Stomach (tissue), 9 donors: ENCODE measurements around the gene DDC. TPM values are rescaled to one million over a fixed set of nuclear protein-coding genes. Genes with fewer than 3 reads are reported as not detected.

ENCODE experiments used
- DNase-seq, 2 donors: peaks; one replicate each; pipeline versions ENCODE4 v3.0.0 to v3.0.0-alpha.2; 2013 to 2019
- H3K27ac ChIP-seq, 5 donors: fragments of 200-600 bp in 4 of 5; sonication (generic) in 4 of 5; one replicate each; pipeline ENCODE4 v1.5.1; 2013 to 2019; ENCODE audit warnings: mild to moderate bottlenecking in 1 of 5, moderate library complexity in 1 of 5
- H3K27me3 ChIP-seq, 3 donors: fragments of 200-600 bp; sonication (generic); one replicate each; pipeline ENCODE4 v1.5.1; 2017 to 2019; ENCODE audit warnings: mixed run types in 1 of 3
- H3K36me3 ChIP-seq, 4 donors: fragments of 200-600 bp; sonication (generic); 1 replicate in 3 of 4; 2 replicates in 1 of 4; pipeline ENCODE4 v1.5.1; 2016 to 2019
- H3K4me1 ChIP-seq, 4 donors: fragments of 200-600 bp; sonication (generic); one replicate each; pipeline ENCODE4 v1.5.1; 2016 to 2019
- H3K4me3 ChIP-seq, 4 donors: fragments of 200-600 bp; sonication (generic) in 3 of 4; one replicate each; pipeline ENCODE4 v1.5.1; 2016 to 2019; ENCODE audit warnings: mild to moderate bottlenecking in 1 of 4
- H3K9me3 ChIP-seq, 4 donors: fragments of 200-600 bp; sonication (generic); one replicate each; pipeline ENCODE4 v1.5.1; 2016 to 2019
- EP300 ChIP-seq: sonication (generic); formaldehyde crosslinking; IDR thresholded peaks from one replicate; pipeline ENCODE4 v1.6.1; 2017; ENCODE audit warnings: antibody characterized with exemption
- POLR2A ChIP-seq, 4 donors: fragments of 450-650 bp; IDR thresholded peaks; one replicate each; pipeline ENCODE4 v1.6.1; 2016; ENCODE audit warnings: antibody characterized with exemption in 4 of 4, control low read depth in 2 of 4, mild to moderate bottlenecking in 1 of 4, moderate library complexity in 1 of 4
- POLR2AphosphoS5 ChIP-seq, 3 donors: sonication (generic); formaldehyde crosslinking; IDR thresholded peaks; one replicate each; pipeline ENCODE4 v1.6.1; 2016; ENCODE audit warnings: antibody characterized with exemption in 3 of 3
- WGBS, 5 donors: extraction: QIAGEN DNeasy Blood & Tissue Kit in 3 of 5; methylation state at CpG; one replicate each; pipeline versions ENCODE4 v1.1.5 to v1.1.7; 2013 to 2018; 5-methylcytosine and 5-hydroxymethylcytosine counted together
- intact Hi-C: fragments of 100-400 bp; cut with DNase I; formaldehyde crosslinking; loops from one replicate; pipeline ENCODE4 v1.15.1; 2023; ENCODE audit warnings: low total_unique reads
- polyA plus RNA-seq, 3 donors: library from polyadenylated mRNA; stranded (reverse); fragments of 200-250 nt; gene quantifications; one replicate each; pipeline ENCODE4 v1.2.3, GENCODE V29; 2013
- total RNA-seq, 5 donors: library from RNA; depleted of rRNA; stranded (reverse); fragments of >200 nt; gene quantifications; one replicate each; pipeline versions ENCODE4 v1.1.0 to v1.2.3, GENCODE V29; 2014 to 2016
- TF ChIP-seq, protein P1 (sequence below), 7 experiments: fragments of 450-650 bp in 4 of 7; fragments of 200-600 bp in 3 of 7; sonication (generic) in 3 of 7; IDR thresholded peaks; one replicate each; pipeline ENCODE4 v1.5.1; 2016 to 2019; ENCODE audit warnings: antibody characterized with exemption in 7 of 7, control low read depth in 2 of 7, mild to moderate bottlenecking in 1 of 7
- donor health status: healthy with polysubstance abuse.
- donor health status: Bipolar disorder and iron deficiency.
- donor health status: healthy.

The DDC gene
- total and polyA plus RNA-seq, 8 donors: 0.95 to 95.0 (median 4.7) TPM; not detected in 3

DNA sequence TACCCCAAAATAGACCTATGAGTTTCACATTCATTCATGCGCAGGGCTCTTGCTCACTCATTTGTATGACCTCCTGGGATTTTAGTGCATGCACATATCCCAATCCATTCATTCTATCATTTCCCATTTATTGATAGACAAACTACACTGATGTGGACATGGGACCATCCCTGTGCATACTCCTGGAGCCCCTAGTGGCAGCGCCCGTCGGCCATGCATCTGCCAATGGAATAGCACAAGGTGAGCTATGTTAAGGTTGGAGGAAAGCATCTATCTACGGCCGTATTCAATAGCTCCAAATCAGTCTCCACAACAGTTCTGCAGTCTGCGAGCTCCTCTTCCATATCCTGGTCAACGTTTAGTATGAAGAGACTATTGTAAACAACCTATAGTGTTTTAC lies 83.3 kb downstream of the DDC start:
- 62 to 81% (median 75%) methylated on average over 8 of the region's 8 CpGs for WGBS, 5 donors
- intact Hi-C loops: no loop called here

DNA sequence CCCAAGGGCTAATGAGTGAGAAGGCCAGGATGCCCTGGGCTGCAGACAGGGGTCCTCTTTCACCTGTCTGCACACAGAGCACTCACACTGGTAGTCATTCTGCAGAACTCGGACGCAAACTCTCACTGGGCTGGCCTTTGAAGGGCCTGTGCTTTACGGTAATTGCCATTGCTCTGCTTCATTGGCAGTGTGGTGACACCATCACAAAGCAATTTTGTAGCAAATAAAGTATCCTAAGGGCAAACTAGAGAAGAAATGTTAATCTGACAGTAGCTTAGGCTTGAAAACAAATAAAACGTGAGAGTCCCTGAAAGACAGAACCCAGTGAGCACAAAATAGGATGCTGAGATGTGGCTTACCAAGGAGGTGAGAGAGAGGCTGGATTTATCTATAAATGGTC lies 84.4 kb downstream of the DDC start:
- intact Hi-C loops: no loop called here
- Histone ChIP-seq H3K4me3 (no peak overlapping the region), H3K27ac (no peak overlapping the region), H3K27me3 (no peaks in the 10 kb centered on the region), H3K36me3 (no peaks in the 10 kb centered on the region), H3K9me3 (no peaks in the 10 kb centered on the region), H3K4me1 (peaks cover 0 to 11% (median 0%) of the 10 kb centered on the region in 4 donors)
- 45 to 89% (median 74%) methylated on average over 4 of the region's 4 CpGs for WGBS, 5 donors
- no peak for DNase-seq
- TF ChIP-seq POLR2A (IDR thresholded peaks at IDR 0.05): no peak
- TF ChIP-seq, protein P1, sequence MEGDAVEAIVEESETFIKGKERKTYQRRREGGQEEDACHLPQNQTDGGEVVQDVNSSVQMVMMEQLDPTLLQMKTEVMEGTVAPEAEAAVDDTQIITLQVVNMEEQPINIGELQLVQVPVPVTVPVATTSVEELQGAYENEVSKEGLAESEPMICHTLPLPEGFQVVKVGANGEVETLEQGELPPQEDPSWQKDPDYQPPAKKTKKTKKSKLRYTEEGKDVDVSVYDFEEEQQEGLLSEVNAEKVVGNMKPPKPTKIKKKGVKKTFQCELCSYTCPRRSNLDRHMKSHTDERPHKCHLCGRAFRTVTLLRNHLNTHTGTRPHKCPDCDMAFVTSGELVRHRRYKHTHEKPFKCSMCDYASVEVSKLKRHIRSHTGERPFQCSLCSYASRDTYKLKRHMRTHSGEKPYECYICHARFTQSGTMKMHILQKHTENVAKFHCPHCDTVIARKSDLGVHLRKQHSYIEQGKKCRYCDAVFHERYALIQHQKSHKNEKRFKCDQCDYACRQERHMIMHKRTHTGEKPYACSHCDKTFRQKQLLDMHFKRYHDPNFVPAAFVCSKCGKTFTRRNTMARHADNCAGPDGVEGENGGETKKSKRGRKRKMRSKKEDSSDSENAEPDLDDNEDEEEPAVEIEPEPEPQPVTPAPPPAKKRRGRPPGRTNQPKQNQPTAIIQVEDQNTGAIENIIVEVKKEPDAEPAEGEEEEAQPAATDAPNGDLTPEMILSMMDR (IDR thresholded peaks at IDR 0.05): no peak
- no peak for TF ChIP-seq POLR2AphosphoS5 (IDR thresholded peaks at IDR 0.05)
- TF ChIP-seq EP300: no peak

More for the DNA sequence above, 83.3 kb downstream of the DDC start:
- Histone ChIP-seq H3K27ac (no peak overlapping the region), H3K27me3 (no peaks in the 10 kb centered on the region), H3K4me3 (no peak overlapping the region), H3K36me3 (no peaks in the 10 kb centered on the region), H3K4me1 (peaks cover 0 to 11% (median 0%) of the 10 kb centered on the region in 4 donors), H3K9me3 (no peaks in the 10 kb centered on the region)
- DNase-seq: no peak
- TF ChIP-seq EP300 (no peak), POLR2AphosphoS5 (IDR thresholded peaks at IDR 0.05) (no peak), POLR2A (IDR thresholded peaks at IDR 0.05) (no peak)
- TF ChIP-seq, protein P1 (IDR thresholded peaks at IDR 0.05): no peak

DNA sequence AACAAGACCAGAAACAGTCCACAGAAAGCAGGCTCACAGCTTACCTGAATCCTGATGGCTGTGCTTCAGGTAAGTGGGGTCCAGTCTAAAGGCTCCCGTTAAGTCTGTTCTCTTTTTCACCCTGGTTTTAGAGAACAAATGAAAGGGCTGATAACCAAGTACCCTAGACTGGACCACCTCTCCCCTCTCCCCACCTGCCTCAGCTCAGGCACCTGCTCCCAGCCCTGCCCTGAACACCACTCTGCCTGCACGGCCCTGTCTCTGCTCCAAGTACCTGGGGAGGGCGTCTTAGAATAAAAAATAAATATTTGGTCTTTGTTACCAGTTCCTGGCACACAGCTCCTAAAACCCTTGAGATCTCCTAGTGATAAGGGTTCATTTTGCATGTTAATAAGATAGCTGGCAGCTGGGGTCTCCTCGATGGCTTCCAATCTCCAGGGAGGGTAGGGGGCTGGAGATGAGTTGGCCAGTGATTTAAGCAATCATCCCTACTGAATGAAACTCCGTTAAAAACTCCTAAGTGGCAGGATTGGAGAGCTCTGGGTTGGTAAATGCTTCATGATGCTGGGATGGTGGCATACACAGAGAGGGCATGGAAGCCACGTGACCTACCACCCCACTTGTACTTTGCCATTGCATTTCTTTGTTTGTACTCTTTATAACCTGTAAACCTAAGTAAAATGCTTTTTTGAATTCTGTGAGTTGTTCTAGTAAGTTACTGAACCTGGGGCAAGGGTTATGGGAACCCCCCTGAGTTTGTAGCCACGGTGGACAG lies 85.3 kb downstream of the DDC start:
- no peak overlapping the region for H3K27ac ChIP-seq
- peaks cover 0 to 15% (median 0%) of the 10 kb centered on the region in 4 donors for H3K4me1 ChIP-seq
- intact Hi-C loops: no loop called here
- DNase-seq: no peak
- 57 to 70% (median 59%) methylated on average over 7 of the region's 7 CpGs for WGBS, 5 donors
- TF ChIP-seq POLR2A (IDR thresholded peaks at IDR 0.05): no peak
- TF ChIP-seq POLR2AphosphoS5 (IDR thresholded peaks at IDR 0.05): no peak
- TF ChIP-seq, protein P1 (IDR thresholded peaks at IDR 0.05): no peak
- TF ChIP-seq EP300: no peak
- H3K27me3 ChIP-seq: no peaks in the 10 kb centered on the region
- no peaks in the 10 kb centered on the region for H3K9me3 ChIP-seq
- no peaks in the 10 kb centered on the region for H3K36me3 ChIP-seq
- no peak overlapping the region for H3K4me3 ChIP-seq

DNA sequence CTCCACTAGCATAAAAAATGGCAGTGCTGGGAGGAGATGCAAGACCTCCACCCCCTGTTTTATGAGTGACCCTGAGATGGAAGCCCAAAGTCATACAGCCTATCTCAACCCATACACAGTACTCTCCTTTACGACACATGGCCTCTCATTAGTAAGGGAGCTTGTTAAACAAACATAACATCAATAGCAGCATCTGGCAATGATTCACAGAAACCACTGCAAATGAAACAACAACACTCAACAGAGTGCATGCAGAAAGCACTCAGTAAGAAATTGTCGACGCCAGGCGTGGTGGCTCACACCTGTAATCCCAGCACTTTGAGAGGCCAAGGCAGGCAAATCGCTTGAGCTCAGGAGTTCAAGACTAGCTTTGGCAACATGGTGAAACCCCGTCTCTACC lies 87.6 kb downstream of the DDC start:
- intact Hi-C loops: no loop called here
- Histone ChIP-seq H3K9me3 (no peaks in the 10 kb centered on the region), H3K4me1 (peaks cover 0 to 19% (median 0%) of the 10 kb centered on the region in 4 donors), H3K4me3 (no peak overlapping the region), H3K27me3 (no peaks in the 10 kb centered on the region), H3K27ac (no peak overlapping the region), H3K36me3 (no peaks in the 10 kb centered on the region)
- 72 to 87% (median 76%) methylated on average over 6 of the region's 6 CpGs for WGBS, 5 donors
- TF ChIP-seq POLR2A (IDR thresholded peaks at IDR 0.05) (no peak), EP300 (no peak), POLR2AphosphoS5 (IDR thresholded peaks at IDR 0.05) (no peak)
- TF ChIP-seq, protein P1 (IDR thresholded peaks at IDR 0.05): no peak
- DNase-seq: peak in 1 of 2 donors; percentile 26
